GM18951 (cell line): ENCODE results near the gene KIAA1671.

Experiments
- POLR2A ChIP-seq: IDR thresholded peaks from 4 replicates; pipeline ENCODE4 v1.6.1; 2011; ENCODE audit warnings: mild to moderate bottlenecking; ENCODE audit not compliant: insufficient read length, insufficient read depth; ENCODE audit errors: extremely low read depth
- in situ Hi-C: fragments of 300-500 bp; cut with MboI; formaldehyde crosslinking; loops from one replicate; pipeline ENCODE4 v1.12.0; 2022; ENCODE audit warnings: low sequenced_read_pairs, mixed read lengths, inconsistent platforms; ENCODE audit not compliant: unreplicated experiment

Gene KIAA1671

DNA sequence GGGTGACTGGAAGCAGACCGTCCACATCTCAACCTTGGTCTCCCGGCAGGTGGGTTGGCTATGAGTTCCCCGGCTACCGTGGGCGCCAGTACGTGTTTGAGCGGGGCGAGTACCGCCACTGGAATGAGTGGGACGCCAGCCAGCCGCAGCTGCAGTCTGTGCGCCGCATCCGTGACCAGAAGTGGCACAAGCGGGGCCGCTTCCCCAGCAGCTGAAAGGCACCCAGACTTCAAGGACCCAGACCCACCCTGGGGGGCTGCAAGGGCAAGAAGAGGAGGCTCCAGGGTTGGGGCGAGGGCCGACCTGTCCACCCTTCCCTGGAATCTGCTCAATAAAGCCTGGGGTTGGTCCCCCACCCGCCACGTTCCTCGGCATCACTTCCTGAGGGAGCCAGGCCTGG is 254.5 kb downstream of the KIAA1671 start:
- TF ChIP-seq POLR2A, result no peak
- in situ Hi-C loops, result no loop called here

DNA sequence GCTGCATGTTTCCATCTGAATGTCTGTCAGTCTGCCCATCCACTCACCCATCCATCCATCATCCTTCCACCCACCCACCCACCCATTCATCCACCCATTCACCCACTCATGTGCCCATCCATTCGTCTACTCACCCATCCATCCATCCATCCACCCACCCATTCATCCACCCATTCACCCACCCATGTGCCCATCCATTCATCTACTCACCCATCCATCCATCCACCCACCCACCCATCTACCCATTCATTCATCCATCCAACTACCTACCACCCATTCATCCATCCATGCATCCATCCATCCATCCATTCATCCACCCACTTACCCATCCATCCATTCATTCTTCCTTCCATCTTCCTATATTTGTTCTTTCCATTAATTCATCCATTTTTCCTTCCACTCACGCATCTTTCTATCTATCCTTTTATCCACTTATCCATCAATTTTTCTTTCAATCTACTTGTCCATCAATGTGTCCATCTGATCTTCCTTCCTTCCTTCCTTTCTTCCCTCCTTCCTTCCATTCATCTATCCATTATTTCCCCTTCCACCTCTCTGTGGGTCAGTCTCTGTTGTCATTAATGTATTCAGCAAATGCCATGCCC is 255.1 kb downstream of the KIAA1671 start:
- no peak for TF ChIP-seq POLR2A
- in situ Hi-C loops, result no loop called here

- TF ChIP-seq POLR2A, result no peak
- in situ Hi-C loops, result no loop called here
Observed at GRCh38 chr22:25208328-25208727, 255.8 kb downstream of the KIAA1671 start.

GRCh38 chr22:25208743-25209505 is 256.4 kb downstream of the KIAA1671 start:
- TF ChIP-seq POLR2A, result no peak
- in situ Hi-C loops, result no loop called here

GRCh38 chr22:25210793-25211192 is 258.3 kb downstream of the KIAA1671 start:
- in situ Hi-C loops, result no loop called here
- no peak for TF ChIP-seq POLR2A

DNA sequence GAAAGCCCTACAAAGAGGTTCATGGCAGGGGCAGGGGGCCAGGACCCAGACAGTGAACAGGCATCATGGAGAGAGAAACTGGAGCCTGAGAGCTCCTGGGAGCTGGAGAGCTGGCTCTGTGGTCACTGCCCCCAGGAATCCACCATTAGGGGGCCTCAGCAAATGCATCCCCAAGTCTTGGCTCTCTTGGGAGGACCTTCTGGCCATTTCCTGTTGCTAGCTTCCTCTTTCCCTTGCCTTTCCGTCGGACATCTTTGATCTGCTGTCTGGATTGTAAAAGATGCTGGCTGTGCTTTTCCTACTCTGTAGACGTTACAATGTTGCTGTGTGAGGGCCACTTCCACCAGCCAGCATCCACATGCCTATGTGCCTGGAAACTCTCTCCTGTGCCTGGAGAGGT is 259.8 kb downstream of the KIAA1671 start:
- TF ChIP-seq POLR2A, result no peak
- in situ Hi-C loops, result no loop called here

GRCh38 chr22:25213221-25213620 is 260.7 kb downstream of the KIAA1671 start:
- no peak for TF ChIP-seq POLR2A
- in situ Hi-C loops, result no loop called here

DNA sequence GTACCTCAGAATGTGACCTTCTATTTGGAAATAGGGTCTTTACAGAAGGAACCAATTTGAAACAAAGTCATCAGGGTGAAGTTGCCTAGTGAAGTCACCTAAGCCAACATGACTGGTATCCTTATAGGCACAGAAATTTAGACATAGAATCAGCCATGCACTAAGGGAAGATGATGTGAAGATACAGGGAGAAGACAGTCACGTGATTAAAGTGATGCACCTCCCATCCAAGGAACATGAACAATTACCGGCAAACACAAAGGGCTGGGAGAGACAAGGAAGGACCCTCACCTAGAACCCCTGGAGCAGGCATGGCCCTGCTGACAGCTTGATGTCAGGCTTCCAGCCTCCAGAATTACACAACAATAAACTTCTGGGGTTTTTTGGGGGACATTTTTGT is 263.7 kb downstream of the KIAA1671 start:
- TF ChIP-seq POLR2A, result no peak
- in situ Hi-C loops, result no loop called here

DNA sequence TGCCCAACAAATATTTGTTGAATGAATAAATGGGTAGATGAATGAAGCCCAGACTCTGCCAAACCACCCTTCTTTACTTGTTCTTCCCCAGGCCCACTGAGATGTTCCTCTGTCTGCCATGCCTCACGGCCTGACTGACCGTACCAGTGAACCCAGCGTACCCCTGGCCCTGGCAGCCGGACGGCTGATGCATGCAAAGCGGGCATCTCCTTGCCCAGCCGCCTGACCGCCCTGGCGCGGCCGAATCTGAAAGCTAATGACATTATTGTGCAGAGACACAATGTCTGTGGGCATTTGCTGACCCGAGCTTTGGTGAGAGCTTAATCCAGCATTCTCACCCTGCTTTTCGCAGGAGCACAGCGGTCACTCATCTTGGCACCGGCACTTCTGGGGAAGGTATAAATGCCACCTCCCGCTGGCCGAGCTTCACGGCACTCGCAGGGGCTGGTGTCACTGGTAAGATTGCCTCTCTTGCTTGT is 266.7 kb downstream of the KIAA1671 start, which contains the start of gene CRYBB2:
Gene CRYBB2, plus strand, starts transcription at position 429 of the 479 bp plus-strand sequence. CDS start 1,791 bp downstream, outside the sequence.
- in situ Hi-C loops, result no loop called here

GRCh38 chr22:25219948-25220442 is 267.5 kb downstream of the KIAA1671 start:
- TF ChIP-seq POLR2A, result no peak
- in situ Hi-C loops, result no loop called here

More for the DNA sequence above, 266.7 kb downstream of the KIAA1671 start, which contains the start of gene CRYBB2:
- TF ChIP-seq POLR2A, result no peak

DNA sequence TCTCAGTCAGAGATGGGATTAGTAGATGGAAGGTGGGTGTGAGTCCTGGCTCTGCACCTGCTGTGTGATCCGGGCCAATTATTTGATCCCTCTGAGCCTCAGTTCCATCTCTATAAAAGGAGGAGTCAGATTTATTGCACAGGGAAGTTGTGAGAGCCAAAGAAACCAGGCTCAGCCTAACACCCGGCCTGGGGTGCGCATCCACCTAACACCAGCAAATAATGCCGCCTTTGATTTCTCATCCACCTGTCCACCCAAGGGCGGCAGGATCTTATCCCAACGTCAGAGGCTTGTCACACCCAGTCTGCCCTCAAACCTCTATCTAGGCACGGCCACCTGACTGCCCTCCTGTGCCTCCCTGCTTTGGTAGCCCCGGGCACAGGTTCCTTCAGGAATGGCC is 269.3 kb downstream of the KIAA1671 start:
- no peak for TF ChIP-seq POLR2A
- in situ Hi-C loops, result no loop called here

DNA sequence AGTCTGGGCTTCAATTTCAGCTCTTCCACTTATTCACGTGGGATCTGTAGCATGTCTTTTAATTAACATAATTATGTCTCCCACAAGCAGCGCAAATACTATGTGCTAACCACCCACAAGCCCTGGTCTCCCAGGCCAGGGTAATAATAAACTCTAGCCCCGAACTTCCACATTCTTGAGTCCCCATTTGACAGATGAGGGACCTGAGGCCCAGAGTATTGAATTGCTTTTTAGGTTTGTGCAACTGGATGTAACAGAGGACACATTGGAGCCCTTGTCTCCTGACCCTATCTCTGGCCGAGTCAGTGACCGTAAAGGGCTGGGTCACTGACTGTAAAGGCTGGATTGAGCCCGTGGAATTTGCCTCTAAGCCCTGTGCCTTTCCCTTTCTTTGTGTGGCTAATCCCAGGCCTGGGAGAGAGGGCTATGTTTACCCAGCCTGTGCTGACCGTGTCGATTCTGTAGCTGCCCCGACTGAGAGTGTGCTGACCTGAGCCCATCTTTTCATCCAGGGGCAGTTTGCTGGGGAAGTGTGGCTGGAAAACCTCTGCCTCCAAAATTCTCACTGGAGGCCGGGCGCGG is 270.8 kb downstream of the KIAA1671 start:
- TF ChIP-seq POLR2A, result no peak
- in situ Hi-C loops, result no loop called here

- no peak for TF ChIP-seq POLR2A
- in situ Hi-C loops, result loop anchor here (5.0 to 25.0 kb wide), 2 partner anchors 108 to 228 kb away; no protein-coding TSS in a partner anchor
Observed at GRCh38 chr22:25228822-25229221, 276.3 kb downstream of the KIAA1671 start.

DNA sequence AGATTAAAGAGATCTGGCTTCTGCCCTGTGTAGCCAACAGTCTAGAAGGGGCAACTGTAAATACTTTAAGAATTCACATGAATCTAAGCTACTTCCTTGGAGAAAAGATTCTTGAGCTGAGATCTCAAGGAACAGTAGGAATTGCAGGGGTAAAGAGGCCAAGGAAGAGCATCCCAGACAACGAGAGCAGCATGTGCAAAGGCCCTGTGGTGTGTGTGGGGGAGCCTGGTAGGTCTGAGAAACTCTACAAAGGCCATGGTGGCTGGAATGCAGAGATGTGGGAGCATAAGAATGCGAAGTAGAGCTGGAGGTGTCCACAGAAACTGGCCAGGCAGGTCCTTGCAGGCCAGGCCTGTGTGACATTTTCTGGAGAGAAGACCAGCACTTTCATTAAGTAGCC is 278.2 kb downstream of the KIAA1671 start:
- in situ Hi-C loops, result loop anchor here (25.0 kb wide), 1 partner anchor 107 kb away; no protein-coding TSS in a partner anchor
